ENCODE results near the gene KRT81. TPM values are rescaled to one million over a fixed set of nuclear protein-coding genes. Genes with fewer than 3 reads are reported as not detected.

The KRT81 gene
- total RNA-seq, 1 donor from 2014 or later = not detected

DNA sequence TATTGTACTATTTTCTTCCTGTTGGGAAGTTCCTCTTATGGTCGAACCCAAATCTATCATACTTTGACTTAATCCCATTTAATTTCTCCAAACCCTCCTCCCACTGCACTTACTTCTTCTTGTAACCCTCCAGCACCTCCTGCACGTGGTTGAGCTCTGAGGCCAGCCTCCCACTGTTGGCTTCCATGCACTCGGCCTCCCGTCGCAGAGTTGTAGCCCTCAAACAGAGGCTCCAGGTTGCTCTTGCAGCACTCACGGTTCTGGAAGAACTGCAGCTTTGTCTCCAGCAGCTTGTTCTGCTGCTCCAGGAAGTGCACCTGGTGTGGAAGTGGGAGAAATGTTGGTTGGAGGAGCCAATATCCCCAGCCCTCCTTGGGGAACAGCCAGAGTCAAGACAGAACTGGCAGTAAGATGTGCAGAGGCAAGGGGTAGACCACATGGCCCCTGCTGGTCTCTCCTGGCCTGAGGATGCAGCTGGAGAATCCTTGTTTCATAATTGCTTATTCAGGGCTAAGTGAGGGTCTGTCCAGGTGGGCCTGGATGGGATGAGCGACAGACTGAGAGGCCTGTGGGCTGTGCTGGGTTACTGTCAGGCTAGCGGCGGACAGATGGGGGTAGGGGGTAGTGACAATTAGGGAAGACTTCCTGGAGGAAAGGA lies 35.3 kb downstream of the KRT81 start:
- Histone ChIP-seq H3K27me3 (peaks cover 38% of the 10 kb centered on the region), H3K9me3 (no peaks in the 10 kb centered on the region), H3K27ac (no peak overlapping the region), H3K4me3 (no peak overlapping the region), H3K36me3 (no peaks in the 10 kb centered on the region), H3K4me1 (peaks cover 8% of the 10 kb centered on the region)
- no peak for ATAC-seq
- TF ChIP-seq, protein P1, sequence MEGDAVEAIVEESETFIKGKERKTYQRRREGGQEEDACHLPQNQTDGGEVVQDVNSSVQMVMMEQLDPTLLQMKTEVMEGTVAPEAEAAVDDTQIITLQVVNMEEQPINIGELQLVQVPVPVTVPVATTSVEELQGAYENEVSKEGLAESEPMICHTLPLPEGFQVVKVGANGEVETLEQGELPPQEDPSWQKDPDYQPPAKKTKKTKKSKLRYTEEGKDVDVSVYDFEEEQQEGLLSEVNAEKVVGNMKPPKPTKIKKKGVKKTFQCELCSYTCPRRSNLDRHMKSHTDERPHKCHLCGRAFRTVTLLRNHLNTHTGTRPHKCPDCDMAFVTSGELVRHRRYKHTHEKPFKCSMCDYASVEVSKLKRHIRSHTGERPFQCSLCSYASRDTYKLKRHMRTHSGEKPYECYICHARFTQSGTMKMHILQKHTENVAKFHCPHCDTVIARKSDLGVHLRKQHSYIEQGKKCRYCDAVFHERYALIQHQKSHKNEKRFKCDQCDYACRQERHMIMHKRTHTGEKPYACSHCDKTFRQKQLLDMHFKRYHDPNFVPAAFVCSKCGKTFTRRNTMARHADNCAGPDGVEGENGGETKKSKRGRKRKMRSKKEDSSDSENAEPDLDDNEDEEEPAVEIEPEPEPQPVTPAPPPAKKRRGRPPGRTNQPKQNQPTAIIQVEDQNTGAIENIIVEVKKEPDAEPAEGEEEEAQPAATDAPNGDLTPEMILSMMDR (IDR thresholded peaks at IDR 0.05) = no peak
- DNase-seq = peak; percentile 39
- intact Hi-C loops (cut with DNase I) = no loop called here

DNA sequence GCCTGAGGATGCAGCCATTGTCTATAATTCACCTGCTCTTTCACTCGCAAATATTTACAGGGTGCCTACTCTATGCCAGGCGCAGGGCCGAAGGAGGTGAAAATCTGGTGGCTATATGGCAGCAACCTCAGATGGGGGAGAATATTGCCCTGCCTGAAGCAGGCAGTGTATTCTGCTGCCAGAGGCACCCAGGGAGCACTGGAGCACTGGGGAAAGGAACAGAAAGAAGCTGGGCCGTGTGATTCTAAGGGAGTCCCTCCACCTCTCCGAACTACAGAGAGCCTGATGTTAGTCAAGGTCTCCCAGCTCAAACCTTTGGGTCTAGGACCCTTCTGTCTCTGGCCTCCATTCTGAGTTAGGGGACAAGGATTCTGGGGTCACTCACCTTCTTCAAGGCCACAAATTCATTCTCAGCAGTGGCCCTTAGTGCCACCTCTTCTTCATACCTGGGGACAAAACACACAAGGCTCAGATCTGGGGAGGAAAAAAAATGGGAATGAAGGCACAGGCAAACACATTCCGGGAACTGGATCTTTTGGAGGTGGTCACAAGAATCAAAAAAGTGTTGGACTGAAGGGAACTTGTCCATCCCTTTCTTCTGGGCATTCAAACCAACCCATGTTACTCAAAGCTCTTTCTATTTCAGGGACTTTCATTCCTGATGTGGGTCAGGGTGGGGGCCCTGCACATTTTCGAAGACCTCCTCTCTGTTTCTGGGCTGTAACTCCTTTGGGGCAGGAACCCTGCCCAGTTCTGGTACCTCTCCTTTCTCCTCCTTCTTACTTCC lies 36.2 kb downstream of the KRT81 start:
- Histone ChIP-seq H3K9me3 (no peaks in the 10 kb centered on the region), H3K27me3 (peaks cover 45% of the 10 kb centered on the region), H3K36me3 (no peaks in the 10 kb centered on the region), H3K27ac (no peak overlapping the region), H3K4me3 (no peak overlapping the region), H3K4me1 (peaks cover 11% of the 10 kb centered on the region)
- ATAC-seq = no peak
- TF ChIP-seq, protein P1 (IDR thresholded peaks at IDR 0.05) = no peak
- intact Hi-C loops (cut with DNase I) = no loop called here
- DNase-seq = peak; percentile 46

DNA sequence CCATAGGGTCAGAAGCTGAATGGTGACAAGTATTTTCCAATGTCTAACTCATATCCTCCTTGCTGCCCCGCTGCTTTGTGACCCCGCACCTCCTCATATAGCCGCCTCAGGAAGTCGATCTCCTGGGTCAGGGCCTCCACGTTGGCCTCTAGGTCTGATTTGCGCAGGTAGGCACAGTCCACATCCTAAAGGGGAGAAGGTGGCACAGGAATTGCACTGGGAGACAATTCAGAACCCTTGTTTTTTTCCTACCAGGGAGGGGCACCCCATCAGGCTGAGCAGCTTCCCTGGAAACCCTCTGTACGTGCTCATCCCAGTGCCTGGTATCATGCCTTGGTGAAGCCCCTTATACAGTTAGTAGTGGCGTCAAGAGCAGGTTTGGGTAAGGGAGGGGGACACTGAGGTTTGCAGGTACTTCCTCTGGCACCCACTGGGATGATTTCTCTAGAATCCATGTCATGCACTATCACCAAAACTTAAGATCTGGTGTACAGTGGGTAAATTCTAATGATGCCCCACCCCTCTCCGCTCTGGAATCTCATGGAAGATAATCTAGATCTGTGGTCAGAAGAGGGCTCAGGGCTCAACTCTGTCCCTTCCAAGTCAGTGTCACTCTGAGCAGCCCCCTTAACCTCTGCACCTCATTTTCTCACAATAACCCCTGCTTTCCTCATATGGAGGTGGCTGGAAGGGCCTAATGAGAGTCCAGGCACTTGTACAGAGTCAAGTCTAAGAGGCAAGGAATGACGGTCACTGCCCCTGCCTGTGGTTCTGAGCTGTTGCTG lies 37.0 kb downstream of the KRT81 start:
- H3K27me3 ChIP-seq = peaks cover 47% of the 10 kb centered on the region
- ATAC-seq (no peak), DNase-seq (peak; percentile 50)
- H3K27ac ChIP-seq = no peak overlapping the region
- H3K4me3 ChIP-seq = no peak overlapping the region
- intact Hi-C loops (cut with DNase I) = no loop called here
- H3K4me1 ChIP-seq = peaks cover 18% of the 10 kb centered on the region
- TF ChIP-seq, protein P1 (IDR thresholded peaks at IDR 0.05) = no peak
- H3K9me3 ChIP-seq = no peaks in the 10 kb centered on the region
- no peaks in the 10 kb centered on the region for H3K36me3 ChIP-seq

DNA sequence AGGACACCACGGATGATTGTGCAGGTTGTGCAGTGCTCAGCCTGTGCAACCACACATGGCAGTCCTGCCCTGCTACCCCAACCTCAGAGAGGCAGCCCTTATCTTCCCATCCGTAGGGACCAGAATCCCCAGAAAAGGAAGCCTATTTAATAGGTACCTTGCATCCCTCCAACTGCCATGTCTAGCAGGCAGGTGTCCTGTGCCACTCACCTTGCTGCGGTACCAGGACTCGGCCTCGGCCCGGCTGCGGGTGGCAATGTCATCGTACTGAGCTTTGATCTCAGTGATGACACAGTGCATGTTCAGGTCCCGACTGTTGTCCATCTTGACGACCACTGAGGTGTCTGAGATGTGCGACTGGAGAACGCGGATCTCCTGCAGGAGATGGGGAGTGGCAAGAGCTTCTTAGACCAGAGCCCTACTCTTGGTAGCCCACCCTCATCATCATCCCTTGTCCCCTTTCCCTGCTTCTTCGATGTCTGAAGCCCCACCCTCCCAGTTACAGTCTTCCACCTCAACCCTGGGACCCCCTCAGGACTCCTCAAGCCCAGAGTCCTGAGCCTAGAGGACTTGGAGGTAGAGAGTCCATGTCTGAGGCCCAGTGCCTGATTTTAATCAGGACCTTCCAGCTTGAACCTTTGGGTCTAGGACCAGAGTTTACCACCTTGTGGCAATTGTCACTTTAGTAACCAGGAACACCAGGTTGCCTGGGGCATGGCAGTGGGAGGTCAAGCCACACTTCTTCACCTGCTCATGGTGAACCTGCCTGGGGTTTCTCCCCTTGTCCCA lies 37.7 kb downstream of the KRT81 start:
- TF ChIP-seq, protein P1 (IDR thresholded peaks at IDR 0.05) = no peak
- H3K4me1 ChIP-seq = peaks cover 15% of the 10 kb centered on the region
- no peak for DNase-seq
- H3K36me3 ChIP-seq = no peaks in the 10 kb centered on the region
- no peak for ATAC-seq
- H3K4me3 ChIP-seq = no peak overlapping the region
- no peak overlapping the region for H3K27ac ChIP-seq
- intact Hi-C loops (cut with DNase I) = no loop called here
- H3K27me3 ChIP-seq = peaks cover 39% of the 10 kb centered on the region
- H3K9me3 ChIP-seq = no peaks in the 10 kb centered on the region

DNA sequence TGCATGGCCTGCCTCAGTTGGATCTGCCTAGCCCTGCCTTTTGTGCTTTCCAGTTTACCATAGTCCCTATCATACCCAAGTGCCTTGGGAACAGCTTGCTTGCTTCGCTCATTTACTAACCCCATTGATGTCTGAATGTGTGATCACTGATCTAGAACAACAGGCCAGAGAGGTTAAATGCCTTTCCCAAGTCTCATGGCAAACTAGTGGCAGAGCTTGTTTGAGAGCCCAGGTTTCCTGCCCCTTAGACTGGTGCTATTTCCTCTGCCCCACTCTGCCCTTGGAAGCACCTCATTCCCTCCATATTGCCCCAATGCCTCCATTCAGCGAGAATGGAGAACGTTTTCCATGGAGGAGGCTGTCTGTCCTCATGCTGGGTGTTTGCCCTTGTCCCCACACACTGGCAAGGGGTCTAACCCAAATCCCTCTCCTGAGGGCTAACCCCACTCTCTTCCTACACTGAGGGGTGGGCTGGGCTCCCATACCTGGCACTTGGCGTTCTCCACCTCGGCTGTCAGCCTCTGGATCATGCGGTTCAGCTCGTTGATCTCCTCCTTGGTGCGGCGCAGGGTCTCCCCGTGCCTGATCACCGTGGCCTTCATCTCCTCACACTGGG lies 38.5 kb downstream of the KRT81 start:
- H3K27me3 ChIP-seq = peaks cover 32% of the 10 kb centered on the region
- no peak for ATAC-seq
- no peak overlapping the region for H3K4me3 ChIP-seq
- H3K4me1 ChIP-seq = peaks cover 9% of the 10 kb centered on the region
- no peaks in the 10 kb centered on the region for H3K9me3 ChIP-seq
- TF ChIP-seq, protein P1 (IDR thresholded peaks at IDR 0.05) = no peak
- H3K27ac ChIP-seq = no peak overlapping the region
- no peaks in the 10 kb centered on the region for H3K36me3 ChIP-seq
- DNase-seq = no peak
- intact Hi-C loops (cut with DNase I) = no loop called here
